ENCODE measurements around the gene CNDP1.
"Not testable (repeated sequence)": the region's sequence is repeated elsewhere in the genome, so short reads cannot be mapped to it uniquely, and the experiment has no call there.

CNDP1 gene

DNA sequence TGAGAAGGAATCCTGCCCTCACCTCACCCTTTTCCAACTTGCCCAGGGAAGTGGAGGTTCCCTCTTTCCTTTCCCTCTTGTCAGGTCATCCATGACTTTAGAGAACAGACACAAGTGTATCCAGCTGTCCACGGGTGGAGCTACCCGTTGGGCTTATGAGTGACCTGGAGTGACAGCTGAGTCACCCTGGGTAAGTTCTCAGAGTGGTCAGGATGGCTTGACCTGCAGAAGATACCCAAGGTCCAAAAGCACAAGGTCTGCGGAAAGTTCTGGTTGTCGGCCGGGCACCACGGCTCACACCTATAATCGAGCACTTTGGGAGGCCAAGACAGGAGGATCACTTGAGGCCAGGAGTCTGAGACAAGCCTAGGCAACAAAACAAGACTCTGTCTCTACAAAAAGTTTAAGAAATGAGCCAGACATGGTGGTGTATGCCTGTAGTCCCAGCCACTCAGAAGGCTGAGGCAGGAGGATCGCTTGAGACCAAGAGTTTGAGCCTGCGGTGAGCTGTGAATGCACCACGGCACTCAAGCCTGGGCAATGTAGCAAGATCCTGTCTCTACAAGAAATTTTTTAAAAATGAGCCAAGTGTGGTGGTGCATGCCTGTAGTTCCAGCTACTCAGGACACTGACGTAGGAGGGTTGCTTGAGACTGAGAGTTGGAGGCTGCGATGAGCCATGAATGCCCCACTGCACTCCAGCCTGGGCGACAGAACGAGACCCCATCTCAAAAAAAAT lies 14.0 kb upstream of the CNDP1 start:
- DNase-seq (ENCODE audit: low read depth, low spot score): no peak

GRCh38 chr18:74521068-74521725 lies 13.1 kb upstream of the CNDP1 start:
- no peak for DNase-seq (ENCODE audit: low read depth, low spot score)

DNA sequence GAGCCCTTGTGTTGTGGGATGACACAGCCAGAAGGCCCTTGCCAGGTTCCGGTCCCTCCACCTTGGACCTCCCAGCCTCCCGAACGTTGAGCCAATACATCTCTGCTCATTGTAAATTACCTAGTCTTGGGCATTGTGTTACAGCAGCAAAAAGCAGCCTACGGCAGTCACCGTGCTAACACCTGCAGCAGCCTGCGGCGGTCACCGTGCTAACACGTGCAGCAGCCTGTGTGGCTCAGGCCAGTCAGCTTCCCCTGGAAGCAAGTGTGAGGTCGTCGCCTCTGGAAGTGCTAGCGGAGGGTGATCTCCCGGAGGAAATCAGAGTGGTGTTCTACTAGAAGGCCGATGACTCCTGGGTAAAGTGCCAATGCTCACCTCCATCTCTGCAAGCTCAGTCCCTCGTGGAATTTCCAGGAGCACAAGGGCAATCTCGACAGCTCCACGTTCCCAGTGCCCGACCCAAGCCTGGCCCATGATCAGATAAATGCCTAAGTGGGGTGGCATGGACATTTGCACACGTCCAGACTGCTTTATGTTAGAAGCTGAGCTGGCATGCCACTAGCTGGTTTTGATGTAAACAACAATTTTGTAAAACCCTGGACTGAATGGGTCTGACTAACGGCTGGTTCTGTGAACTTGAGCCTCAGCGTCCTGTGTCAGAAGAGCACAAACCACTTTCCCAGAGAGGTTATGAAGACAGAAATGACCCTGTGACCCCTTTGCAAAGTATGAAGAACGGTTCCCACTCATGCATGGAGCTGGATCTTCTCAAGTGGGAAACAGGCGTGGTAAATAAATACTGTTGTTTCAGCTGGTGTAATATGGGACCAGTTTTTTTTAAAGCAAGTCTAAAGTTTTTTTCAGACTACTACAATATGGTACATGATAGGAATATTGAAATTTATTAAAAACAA lies 11.4 kb upstream of the CNDP1 start:
- no peak for DNase-seq (ENCODE audit: low read depth, low spot score)

DNA sequence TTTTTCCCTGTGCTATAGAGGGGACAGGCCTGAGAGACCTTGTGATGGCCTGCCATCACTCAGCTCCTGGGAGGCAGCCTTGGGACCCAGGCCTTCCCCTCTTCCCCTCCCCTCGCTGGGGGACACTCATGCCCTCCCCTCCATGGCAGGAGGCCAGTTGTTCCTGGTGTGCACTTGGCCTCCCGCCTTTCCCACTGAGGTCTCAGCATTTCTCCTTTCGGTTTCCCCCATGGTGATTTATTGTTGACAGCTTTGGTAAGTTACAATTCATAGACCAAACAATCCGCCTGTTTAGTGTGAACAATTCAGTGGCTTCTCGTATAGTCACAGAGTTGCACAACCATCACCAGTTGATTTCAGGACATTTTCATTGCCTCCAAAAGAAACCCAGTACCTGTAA lies 10.2 kb upstream of the CNDP1 start:
- DNase-seq (ENCODE audit: low read depth, low spot score): no peak

GRCh38 chr18:74524915-74525314 lies 9.4 kb upstream of the CNDP1 start:
- DNase-seq (ENCODE audit: low read depth, low spot score): not testable (repeated sequence)

- no peak for DNase-seq (ENCODE audit: low read depth, low spot score)
Measured at GRCh38 chr18:74525741-74526140, 8.6 kb upstream of the CNDP1 start.

DNA sequence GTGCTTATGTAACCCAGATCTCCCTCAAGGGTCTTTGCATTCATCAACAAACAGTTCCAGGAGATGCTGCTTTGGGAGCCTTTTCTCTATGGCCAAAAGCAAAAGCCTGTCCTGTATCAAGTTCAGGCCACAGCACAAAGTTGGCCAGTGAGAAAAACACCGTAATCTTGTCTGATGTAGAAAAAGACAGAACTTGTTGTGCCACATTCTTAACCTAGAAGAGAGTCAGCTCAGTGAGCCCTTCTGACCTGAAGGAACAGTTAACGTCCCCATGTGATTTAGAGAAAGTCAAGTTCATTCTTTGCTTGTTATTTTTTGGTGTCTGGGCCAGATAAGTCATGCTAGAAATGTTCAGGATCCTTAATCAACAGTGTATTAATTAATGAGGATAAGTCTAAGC lies 7.8 kb upstream of the CNDP1 start:
- DNase-seq (ENCODE audit: low read depth, low spot score): no peak

DNA sequence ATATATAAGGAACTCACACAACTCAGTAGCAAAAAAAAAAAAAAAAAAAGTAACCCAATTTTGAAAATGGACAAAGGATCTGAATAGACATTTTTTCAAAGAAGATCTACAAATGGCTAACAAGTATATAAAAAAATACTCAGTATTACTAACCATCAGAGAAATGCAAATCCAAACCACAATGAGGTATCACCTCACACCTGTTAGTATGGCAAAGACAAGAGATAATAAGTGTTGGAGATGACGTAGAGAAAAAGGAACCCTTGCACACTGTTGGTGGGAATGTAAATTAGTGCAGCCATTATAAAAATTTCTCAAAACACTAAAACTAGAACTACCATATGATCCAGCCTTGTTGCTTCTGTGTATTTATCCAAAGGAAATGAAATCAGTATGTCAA lies 5.8 kb upstream of the CNDP1 start:
- DNase-seq (ENCODE audit: low read depth, low spot score): no peak

DNA sequence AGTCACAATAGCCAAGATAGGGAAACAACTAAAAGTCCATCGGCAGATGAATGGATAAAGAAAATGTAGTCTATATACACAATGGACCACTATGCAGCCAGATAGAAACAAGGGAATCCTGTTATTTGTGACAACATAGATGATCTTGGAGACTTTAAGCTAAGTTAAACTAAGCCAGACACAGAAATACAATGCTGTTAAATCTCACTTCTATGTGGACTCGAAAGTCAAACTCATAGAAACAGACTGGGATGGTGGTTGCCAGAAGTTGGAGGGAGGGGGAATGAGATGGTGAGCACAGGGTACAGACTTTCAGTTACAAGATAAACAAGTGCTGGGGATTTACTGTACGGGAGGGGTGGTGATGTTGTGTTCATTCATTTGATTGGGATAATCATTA lies 5.4 kb upstream of the CNDP1 start:
- no peak for DNase-seq (ENCODE audit: low read depth, low spot score)

DNA sequence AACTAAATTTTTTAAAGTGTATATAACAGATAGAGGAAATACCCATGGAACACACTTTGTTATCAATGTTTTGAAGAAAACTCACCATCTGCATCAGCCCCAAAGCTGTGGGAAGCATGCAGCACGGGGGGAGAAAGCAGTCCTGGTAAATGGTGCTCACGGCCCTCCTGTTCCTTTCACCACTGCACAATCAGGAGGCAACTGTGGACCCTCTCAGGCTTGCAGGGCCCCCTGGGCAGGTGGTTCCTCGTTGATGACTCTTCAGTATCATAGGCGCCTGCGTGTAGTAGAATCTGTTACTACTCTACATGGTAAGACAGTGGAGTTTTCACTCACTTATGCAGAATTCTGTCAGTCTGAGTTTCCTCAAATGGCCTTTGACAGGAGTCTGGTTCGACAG lies 4.9 kb upstream of the CNDP1 start:
- DNase-seq (ENCODE audit: low read depth, low spot score): no peak

DNA sequence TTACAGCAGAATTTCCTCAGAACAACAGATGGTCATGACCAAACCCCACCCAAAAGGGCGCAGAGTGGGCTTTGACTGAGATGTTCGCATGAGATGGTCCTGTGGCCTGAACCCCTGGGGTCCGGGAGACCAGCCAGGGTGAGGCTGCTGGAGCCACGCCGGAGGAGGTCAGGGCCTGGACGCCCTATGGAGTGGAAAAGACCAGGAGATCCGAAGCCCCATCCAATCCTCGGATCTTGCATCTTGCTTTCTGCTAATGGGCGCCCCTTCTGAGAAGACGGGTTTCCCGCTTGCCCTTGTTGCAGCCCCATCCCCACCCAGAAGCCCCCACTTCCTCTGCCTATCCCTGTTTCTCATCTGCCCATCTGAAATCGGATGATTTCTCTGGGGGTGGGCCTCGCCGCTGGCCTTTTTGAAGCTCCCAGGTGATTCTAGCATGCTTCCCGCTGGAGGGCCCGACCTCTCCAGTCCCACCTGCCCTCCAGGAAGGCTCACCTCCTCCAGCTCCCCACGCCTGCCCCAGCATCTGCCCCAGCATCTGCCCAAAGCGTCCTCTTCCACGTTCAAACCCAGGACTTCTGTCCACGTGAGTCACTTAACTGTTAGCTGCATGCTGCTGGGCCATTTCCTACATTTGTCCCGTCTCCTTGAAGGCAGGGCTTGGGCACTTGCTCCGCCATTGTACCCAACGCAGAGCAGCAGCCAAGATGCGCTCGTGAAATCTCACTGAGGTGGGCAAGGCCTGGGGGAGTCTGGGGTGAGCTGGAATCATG lies 4.3 kb upstream of the CNDP1 start:
- DNase-seq (ENCODE audit: low read depth, low spot score): no peak

DNA sequence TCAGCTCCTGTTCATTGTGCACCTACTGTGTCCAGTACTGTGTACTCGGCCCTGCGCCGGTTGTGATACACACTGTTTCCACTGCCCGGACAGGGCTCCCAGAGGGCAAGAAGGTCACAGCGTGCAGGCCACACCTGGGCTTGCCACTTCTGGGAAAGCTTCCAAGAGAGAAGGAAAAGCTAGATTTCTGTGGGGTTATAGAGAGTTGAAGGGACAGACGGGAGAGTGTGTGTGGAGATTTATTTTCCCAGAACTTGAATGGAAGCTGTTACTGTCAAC lies 3.8 kb upstream of the CNDP1 start:
- no peak for DNase-seq (ENCODE audit: low read depth, low spot score)

- no peak for DNase-seq (ENCODE audit: low read depth, low spot score)
Measured at GRCh38 chr18:74531043-74531442, 3.3 kb upstream of the CNDP1 start.

GRCh38 chr18:74532511-74533025 lies 1.7 kb upstream of the CNDP1 start:
- no peak for DNase-seq (ENCODE audit: low read depth, low spot score)

DNA sequence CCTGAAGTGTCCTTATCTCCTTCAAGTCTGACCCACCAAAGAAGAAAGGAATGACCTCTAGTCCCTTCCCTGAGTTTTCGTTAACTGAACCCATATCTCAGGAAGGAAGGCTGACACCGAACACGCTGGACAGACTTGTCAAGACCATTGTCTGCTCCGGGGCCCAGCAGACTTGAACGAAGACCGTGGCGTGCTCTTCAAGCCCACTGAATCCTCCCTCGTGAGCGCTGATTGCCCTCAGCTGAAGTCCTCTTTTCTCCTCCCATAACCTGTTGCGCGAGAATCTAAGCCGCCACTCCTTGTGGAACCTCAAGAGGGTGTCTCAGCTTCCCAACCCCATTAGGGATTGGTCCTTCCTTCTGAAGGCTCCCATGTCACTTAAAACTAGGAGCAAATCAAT lies 634 bp upstream of the CNDP1 start:
- no peak for DNase-seq (ENCODE audit: low read depth, low spot score)

DNA sequence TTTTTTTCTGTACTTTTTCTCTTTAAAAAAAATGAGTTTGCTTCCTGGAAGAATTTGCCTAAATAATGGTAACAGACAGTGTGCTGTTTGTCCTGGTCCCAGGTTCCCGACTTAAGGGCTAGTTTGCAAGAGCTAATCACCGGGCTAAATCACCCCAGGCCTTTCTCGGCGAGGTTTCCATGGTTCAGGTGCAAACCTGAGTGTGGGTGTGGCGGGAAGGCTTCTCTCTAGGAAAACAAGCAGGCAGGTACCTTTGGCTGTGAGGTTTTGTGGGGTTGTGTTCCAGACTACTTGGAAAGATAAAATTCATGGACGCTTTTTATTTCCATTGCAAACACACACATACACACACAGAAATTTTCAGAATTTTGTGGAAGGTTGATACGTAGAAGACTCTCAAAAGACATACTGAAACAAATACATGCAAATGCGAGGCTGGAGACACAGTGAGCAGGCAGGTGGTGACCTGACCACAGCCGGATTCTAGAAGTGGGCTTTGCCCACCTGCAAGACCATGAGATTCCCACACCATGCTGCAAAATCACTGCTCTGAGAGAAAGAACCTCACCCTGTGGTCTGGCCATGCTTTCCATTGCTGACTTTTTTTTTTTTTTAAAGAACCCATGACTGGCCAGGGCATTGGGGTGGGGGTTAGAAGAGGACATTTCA lies 815 bp downstream of the CNDP1 start:
- DNase-seq (ENCODE audit: low read depth, low spot score): peak; percentile 59

- DNase-seq (ENCODE audit: low read depth, low spot score): no peak
Measured at GRCh38 chr18:74539289-74539688, 5.0 kb downstream of the CNDP1 start.

GRCh38 chr18:74540652-74541421 lies 6.5 kb downstream of the CNDP1 start:
- DNase-seq (ENCODE audit: low read depth, low spot score): no peak

- DNase-seq (ENCODE audit: low read depth, low spot score): peak; percentile 67
Measured at GRCh38 chr18:74541703-74542555, 7.6 kb downstream of the CNDP1 start.

All from ELF-1 (cell line).